Measurements from ENCODE around the gene TMOD3. TPM values are rescaled to one million over a fixed set of nuclear protein-coding genes. Genes with fewer than 3 reads are reported as not detected.

TMOD3 gene
- total and polyA plus RNA-seq, 2 experiments from 2014 or later, result 26.1 to 29.9 TPM

Small RNA genes within 50 kb of the gene (small RNA-seq; reads per million reads assigned to genes)
- gene AC090971.5 (ENCODE audit: low replicate concordance) (not detected), gene RF00017 (ENCODE audit: low replicate concordance) (not detected), gene RF00019 (ENCODE audit: low replicate concordance) (not detected), gene RNU6-90P (ENCODE audit: low replicate concordance) (not detected)

Other genes starting within 250 kb of the TMOD3 start
- 21.6 and 61.1 TPM in 2 replicates for gene DMXL2, start 206.9 kb upstream of the TMOD3 start, total RNA-seq (2014; rRNA removed; shearing (Covaris generic))
- gene DMXL2, start 206.9 kb upstream of the TMOD3 start, polyA plus RNA-seq (2016; fragmentation: Nextera tagmentation; extraction: Ambion mirVana), result 5.2 and 6.1 TPM in 2 replicates
- 44.2 and 46.2 TPM in 2 replicates for gene SCG3, start 148.2 kb upstream of the TMOD3 start, total RNA-seq (2014; rRNA removed; shearing (Covaris generic))
- 83.9 and 99.5 TPM in 2 replicates for gene SCG3, start 148.2 kb upstream of the TMOD3 start, polyA plus RNA-seq (2016; fragmentation: Nextera tagmentation; extraction: Ambion mirVana)
- 5.4 and 7.2 TPM in 2 replicates for gene LYSMD2, start 92.0 kb upstream of the TMOD3 start, total RNA-seq (2014; rRNA removed; shearing (Covaris generic))
- gene LYSMD2, start 92.0 kb upstream of the TMOD3 start, polyA plus RNA-seq (2016; fragmentation: Nextera tagmentation; extraction: Ambion mirVana), result 5.1 and 5.9 TPM in 2 replicates
- 5.9 and 7.4 TPM in 2 replicates for gene TMOD2, start 78.1 kb upstream of the TMOD3 start, total RNA-seq (2014; rRNA removed; shearing (Covaris generic))
- 2.8 and 3.0 TPM in 2 replicates for gene TMOD2, start 78.1 kb upstream of the TMOD3 start, polyA plus RNA-seq (2016; fragmentation: Nextera tagmentation; extraction: Ambion mirVana)
- gene LEO1, start 142.1 kb downstream of the TMOD3 start, total RNA-seq (2014; rRNA removed; shearing (Covaris generic)), result 34.7 and 41.4 TPM in 2 replicates
- 44.1 and 55.6 TPM in 2 replicates for gene LEO1, start 142.1 kb downstream of the TMOD3 start, polyA plus RNA-seq (2016; fragmentation: Nextera tagmentation; extraction: Ambion mirVana)
- 92.3 and 94.9 TPM in 2 replicates for gene MAPK6, start 189.6 kb downstream of the TMOD3 start, total RNA-seq (2014; rRNA removed; shearing (Covaris generic))
- 40.9 and 43.5 TPM in 2 replicates for gene MAPK6, start 189.6 kb downstream of the TMOD3 start, polyA plus RNA-seq (2016; fragmentation: Nextera tagmentation; extraction: Ambion mirVana)

Measured in GM23338 (cell line).